NK-92 (cell line): Measurements from ENCODE around the gene IGFBP6.

Experiments used
- DNase-seq: peaks from one replicate; lab custom pipeline; 2025; ENCODE audit not compliant: unreplicated experiment; lab: John Stamatoyannopoulos, UW

The IGFBP6 gene

GRCh38 chr12:53115112-53115890, 17.8 kb downstream of the IGFBP6 start:
- no peak for DNase-seq

- no peak for DNase-seq
These were observed 18.6 kb downstream of the IGFBP6 start for GRCh38 chr12:53115891-53116648.

GRCh38 chr12:53118751-53119300, 21.4 kb downstream of the IGFBP6 start:
- DNase-seq = no peak

- no peak for DNase-seq
These were observed 23.4 kb downstream of the IGFBP6 start for GRCh38 chr12:53120685-53121525.

- DNase-seq = no peak
These were observed 25.5 kb downstream of the IGFBP6 start for GRCh38 chr12:53122961-53123468.

GRCh38 chr12:53123578-53124351, 26.3 kb downstream of the IGFBP6 start:
- no peak for DNase-seq

- DNase-seq = no peak
These were observed 26.9 kb downstream of the IGFBP6 start for GRCh38 chr12:53124352-53124723.

GRCh38 chr12:53127169-53127568, 29.7 kb downstream of the IGFBP6 start:
- DNase-seq = no peak

- DNase-seq = no peak
These were observed 31.5 kb downstream of the IGFBP6 start for GRCh38 chr12:53128780-53129569.

- no peak for DNase-seq
These were observed 34.4 kb downstream of the IGFBP6 start for GRCh38 chr12:53131844-53132243.

- no peak for DNase-seq
These were observed 36.3 kb downstream of the IGFBP6 start for GRCh38 chr12:53133722-53134121.

- no peak for DNase-seq
These were observed 45.9 kb downstream of the IGFBP6 start for GRCh38 chr12:53143355-53143754.

GRCh38 chr12:53145383-53146260, 48.2 kb downstream of the IGFBP6 start:
- DNase-seq = no peak

- no peak for DNase-seq
These were observed 49.7 kb downstream of the IGFBP6 start for GRCh38 chr12:53147181-53147580.

- no peak for DNase-seq
These were observed 50.2 kb downstream of the IGFBP6 start for GRCh38 chr12:53147653-53148052.

GRCh38 chr12:53151039-53151438, 53.6 kb downstream of the IGFBP6 start:
- DNase-seq = no peak
